A172 (cell line): Measurements from ENCODE around the gene MXRA8. TPM values are rescaled to one million over a fixed set of nuclear protein-coding genes. Genes with fewer than 3 reads are reported as not detected.
"Not testable (repeated sequence)": the region's sequence is repeated elsewhere in the genome, so short reads cannot be mapped to it uniquely, and the experiment has no call there.

Experiments
- DNase-seq: peaks from one replicate; pipeline ENCODE4 v3.0.0-alpha.2; 2015; ENCODE audit warnings: low spot score
- total RNA-seq: library from RNA; depleted of rRNA; stranded (reverse); fragments of >200 nt; shearing (Covaris generic); gene quantifications from 2 replicates; pipeline ENCODE4 v1.2.3, GENCODE V29; 2014

MXRA8 gene
- total RNA-seq, 1 experiment from 2014 or later, result 0.24 TPM

GRCh38 chr1:1320666-1321448, 37.5 kb downstream of the MXRA8 start:
- DNase-seq, result no peak

- no peak for DNase-seq
Observed at GRCh38 chr1:1319646-1319941, 38.8 kb downstream of the MXRA8 start.

- no peak for DNase-seq
Observed at GRCh38 chr1:1318777-1319645, 39.3 kb downstream of the MXRA8 start.

- peak; percentile 87 for DNase-seq
Observed at GRCh38 chr1:1318131-1318652, 40.2 kb downstream of the MXRA8 start.

DNA sequence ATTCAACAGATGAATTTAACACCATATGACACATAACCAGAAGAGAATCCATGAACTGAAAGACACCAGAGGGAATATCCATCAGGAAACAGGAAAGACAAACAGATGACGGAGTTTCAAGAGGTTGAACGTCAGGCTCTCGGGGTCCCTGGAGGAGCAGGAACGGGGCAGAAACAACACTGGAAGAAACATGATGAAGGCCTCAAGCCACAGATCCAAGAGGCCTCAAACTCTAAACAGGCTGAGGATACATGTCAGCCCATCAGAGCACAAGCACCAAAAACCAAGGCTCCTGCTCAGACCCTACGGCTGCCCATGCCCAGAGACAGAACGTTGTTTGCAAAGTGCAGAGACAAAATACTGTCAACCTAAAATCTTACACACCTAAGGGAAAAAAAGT, 40.9 kb downstream of the MXRA8 start:
- DNase-seq, result no peak

- DNase-seq, result not testable (repeated sequence)
Observed at GRCh38 chr1:1316199-1316598, 42.2 kb downstream of the MXRA8 start.

- no peak for DNase-seq
Observed at GRCh38 chr1:1315435-1315954, 42.9 kb downstream of the MXRA8 start.

DNA sequence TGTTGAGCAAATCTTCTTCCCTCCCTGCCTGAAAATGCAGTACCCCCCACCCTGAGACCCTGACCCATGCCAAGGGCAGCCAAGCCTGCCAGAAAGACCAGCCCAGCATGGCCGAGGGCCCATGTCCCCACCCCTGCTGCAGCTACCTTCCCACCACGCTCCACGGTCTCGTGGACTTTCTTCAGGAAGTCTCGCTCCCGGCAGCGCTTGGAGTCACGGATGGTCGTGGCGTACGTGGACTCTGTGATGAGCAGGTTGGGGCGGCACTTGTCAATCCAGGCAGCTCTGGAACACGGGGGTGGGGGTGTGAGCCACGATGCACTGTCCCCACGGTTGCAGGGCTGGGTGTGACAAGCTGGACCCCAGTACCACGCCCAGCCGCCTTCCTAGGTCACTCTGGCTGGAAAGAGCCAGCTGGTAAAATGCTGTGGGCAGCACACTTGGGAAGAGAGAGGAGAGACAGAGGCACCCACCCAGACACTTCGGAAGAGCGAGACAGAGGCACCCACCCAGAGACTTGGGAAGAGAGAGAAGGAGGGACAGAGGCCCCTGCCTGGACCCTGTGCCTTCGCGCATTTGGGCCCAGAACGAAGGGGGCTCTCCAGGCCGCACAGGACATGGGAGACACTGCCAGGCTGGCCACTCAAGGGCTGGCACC, 43.5 kb downstream of the MXRA8 start:
- DNase-seq, result no peak

- DNase-seq, result no peak
Observed at GRCh38 chr1:1314237-1314586, 44.1 kb downstream of the MXRA8 start.

DNA sequence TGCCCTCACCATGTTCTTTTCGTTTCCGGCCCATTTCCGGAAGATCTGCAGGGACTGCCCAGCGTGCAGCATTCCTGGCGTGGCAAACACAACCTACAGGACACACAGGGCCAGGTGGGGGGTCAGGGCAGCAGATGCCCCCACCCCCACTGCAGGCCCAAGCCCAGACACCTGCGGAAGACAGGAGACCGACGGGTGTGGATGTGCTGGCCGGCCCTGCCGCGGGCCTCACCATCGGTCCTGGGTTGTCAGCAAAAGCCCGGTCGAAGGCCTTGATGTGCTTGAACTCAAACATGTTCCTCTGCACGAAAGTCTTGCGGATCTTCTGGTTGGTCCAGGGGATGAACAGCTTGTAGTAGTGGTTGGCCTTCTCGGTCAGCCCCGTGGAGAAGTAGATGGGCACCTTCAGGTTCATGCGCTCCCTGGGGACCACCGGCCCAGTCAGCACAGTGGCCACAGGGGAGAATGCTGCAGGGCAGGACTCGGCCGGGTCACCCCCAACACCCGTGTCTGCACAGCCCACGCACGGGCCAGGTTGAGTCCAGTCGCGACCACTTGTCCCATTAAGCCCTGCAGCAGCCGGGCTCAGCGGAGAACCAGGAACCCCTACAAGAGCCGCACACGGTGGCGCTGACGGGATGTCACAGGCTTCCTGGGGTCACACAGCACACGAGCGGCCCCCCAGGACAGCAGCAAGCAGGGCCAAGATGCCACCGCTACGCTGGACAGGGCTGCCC, 44.7 kb downstream of the MXRA8 start:
- DNase-seq, result no peak

DNA sequence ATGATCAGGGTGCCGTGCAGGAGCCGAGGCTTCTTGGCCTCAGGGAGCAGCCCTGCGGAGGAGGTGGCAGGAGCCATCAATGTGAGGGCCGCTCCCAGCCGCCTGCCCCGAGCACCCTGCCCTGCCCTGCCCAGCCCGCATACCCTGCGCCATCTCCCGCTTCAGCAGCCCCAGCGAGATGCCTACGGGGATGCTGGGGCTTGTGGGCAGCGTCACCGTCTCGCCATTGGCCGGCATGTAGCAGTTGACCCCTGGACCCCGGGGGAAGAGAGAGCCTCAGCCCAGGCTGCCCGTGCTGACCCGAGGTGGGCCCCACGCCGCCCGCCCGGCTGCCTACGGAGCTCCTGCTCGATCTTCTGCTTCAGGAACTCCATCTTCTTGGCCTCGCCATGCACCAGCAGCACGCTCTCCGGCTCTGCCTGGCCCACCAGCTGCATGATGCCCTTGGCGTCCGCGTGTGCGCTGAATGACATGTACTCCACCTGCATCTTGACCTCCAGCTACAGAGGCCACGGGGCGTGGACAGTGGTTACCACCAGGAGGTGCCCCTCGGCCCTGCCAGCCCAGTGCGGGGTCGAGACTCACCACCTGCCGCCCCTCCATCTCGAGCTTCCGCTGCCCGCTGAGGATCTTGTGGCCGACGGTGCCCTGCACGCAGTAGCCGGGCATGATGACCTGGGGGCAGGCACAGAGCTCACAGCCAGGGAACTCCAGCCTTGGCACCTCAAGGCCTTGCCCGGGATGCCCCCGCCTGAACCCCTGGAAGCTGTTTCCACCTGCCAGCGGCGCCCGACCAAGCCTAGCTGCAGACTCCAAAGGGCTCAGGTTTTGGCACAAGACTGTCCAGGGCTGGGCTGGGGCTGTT, 45.7 kb downstream of the MXRA8 start:
- DNase-seq, result no peak

DNA sequence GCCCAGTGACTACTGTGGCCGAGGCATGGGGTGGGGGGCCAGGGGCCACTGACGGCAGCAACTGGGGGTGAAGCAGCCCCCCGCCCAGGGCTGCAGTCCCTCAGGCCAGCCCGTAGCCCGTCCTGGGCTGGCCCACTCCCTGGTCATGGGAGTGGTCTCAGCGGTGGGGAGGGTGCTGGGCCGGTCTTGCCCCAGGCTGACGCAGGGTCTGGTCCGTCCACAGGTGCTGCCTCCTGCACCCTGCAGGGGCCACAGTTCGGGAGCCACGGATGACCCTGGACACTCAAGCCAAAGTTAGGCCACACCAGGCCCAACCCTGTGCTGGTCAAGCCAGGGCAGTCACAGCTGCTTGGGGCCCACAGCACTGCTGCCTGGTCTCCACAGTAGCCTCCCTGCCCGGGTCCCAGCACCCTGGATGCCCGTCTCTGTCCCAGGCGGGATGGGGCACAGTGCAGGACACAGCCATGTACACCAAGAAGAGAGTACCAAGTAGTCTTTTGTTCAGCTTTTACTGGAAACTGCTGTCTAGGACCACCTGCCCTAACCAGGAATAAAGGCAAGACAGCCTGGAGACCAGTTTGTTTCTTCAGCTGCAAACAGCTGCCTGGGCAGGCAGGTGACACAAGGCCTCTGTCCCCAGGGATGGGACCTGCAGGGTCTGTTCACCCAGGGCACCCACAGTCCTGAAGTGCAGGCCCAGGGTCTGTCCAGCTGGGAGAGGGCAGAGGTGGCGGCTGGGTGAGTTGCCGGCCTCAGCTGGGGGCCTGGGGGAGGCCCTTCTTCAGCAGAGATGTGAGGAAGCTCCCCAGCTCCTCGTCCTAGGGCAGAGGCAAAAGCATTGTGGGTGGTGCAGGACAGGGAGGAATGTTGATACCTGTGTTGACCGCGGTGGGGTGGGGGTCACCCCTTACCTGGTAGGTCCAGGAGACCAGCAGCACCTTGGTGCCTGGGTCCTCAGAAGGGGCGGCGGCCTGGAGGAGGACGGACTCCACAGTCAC, 46.9 kb downstream of the MXRA8 start:
- no peak for DNase-seq

DNA sequence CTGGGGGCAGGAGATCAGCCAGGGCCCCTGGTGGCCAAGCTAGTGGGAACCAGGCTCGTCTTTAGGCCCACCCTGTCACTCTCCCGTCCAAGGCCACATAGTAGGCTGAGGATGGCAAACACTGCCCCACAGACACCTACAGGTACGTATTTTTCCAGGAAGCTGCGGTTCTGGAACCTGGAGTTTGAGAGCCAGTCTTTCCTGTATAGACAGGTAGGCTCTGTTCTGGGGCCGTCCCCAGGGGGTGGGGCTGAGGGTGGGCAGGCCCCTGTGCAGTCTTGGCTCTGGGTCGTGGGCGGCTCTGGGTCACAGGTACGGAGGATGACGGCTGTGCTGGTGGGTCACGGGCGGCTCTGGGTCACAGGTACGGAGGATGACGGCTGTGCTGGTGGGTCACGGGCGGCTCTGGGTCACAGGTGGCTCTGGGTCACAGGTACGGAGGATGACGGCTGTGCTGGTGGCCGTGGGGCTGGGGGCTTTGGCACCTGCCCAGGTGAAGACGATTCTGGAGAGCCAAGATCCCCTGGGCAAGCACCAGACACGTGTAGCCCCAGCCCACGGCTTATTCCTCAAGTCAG, 47.8 kb downstream of the MXRA8 start:
- DNase-seq, result no peak

GRCh38 chr1:1310109-1310385, 48.3 kb downstream of the MXRA8 start:
- no peak for DNase-seq

DNA sequence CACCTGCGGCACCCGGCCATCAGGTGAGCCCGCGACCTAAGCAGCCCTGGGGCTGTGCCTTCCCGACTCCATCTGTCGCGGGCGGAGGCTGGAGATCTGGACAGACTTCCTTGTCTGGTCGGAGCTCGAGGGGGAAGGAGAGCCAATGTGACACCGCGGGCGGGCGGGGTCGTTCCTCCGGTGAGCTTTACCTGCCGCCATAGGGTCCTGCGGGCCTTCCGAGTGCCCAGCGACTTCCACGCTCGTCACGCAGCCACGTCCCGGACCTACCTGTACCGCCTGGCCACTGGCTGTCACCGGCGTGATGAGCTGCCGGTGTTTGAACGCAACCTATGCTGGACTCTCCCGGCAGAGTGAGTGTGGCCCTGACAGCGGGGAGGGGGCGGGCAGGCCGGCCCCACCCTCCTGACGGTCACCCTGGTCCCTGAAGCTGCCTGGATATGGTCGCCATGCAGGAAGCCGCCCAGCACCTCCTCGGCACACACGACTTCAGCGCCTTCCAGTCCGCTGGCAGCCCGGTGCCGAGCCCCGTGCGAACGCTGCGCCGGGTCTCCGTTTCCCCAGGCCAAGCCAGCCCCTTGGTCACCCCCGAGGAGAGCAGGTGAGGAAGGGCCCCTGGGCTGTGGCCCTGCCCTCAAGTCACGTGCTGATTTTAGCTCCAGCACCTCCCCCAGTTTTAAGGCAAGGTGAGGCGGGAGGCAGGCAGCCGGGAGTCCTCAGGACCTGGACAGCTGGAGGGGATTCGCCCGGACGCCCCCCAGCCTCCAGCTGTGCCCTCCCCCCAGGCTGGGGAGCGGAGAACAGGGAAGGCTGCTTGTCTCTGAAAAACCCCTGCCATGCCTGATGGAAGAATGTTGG, 48.9 kb downstream of the MXRA8 start:
- no peak for DNase-seq

GRCh38 chr1:1308756-1309250, 49.6 kb downstream of the MXRA8 start:
- DNase-seq, result no peak

GRCh38 chr1:1307923-1308755, 50.2 kb downstream of the MXRA8 start, which contains the start of the genes ACAP3 and PUSL1:
Gene ACAP3 (minus strand): TSS chr1:1307930. CDS start chr1:1307815, 115 bp downstream.
Gene PUSL1 (plus strand): TSS chr1:1308597. CDS start chr1:1308644, 47 bp downstream.
- DNase-seq, result peak; percentile 74
